ENCODE results near the gene HID1. TPM values are rescaled to one million over a fixed set of nuclear protein-coding genes. Genes with fewer than 3 reads are reported as not detected.
A peak's percentile ranks its signal among the peaks of the same experiment; 100 is the strongest.
"Not testable (repeated sequence)": the region's sequence is repeated elsewhere in the genome, so short reads cannot be mapped to it uniquely, and the experiment has no call there.

Gene HID1
- total RNA-seq, 1 experiment from 2014 or later: 43.8 TPM

DNA sequence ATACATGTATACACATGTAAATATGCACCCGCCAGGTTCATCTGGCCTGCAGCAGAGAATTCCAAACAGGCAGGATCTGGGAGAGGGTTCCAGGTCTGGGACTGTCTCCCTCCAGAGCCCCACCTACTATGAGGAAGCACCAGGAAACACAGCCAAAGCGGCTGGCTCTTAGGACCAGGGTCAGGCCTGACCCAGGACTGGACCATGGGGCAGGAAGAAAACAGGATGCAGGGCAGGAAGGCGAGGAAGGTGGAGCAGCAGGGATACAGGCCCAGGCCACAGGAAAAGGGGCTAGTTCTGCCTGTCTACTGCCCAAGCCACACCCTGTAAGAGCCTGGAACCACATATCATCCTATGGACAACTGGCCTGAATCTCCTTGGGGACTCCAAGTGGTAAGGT is 2.2 kb downstream of the HID1 start (continued):
- TF ChIP-seq SP1 (IDR thresholded peaks at IDR 0.05; ENCODE audit: low read depth): no peak

DNA sequence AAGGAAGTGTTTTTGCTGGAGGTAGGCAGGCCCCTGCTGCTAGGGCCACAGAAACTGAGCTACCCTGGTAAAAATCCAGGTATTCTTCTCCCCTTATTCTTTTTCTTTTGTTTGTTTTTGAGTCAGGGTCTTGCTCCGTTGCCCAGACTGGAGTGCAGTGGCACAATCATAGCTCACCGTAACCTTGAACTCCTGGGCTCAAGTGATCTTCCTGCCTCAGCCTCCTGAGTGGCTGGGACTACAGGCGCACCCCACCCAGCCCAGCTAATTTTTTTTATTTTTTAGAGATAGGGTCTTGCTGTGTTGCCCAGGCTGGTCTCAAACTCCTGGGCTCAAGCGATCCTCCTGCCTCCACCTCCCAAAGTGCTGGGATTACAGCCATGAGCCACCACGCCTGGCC is 3.1 kb downstream of the HID1 start:
- H3K9ac ChIP-seq (ENCODE audit: low read length); H3K4me3 ChIP-seq (replicated peaks in 1 of 2; ENCODE audit: low read depth in 1 of 2, low read length in 2 of 2); H3K79me2 ChIP-seq (ENCODE audit: insufficient read depth, low read length); ATAC-seq; H2AFZ ChIP-seq (ENCODE audit: low read depth, low read length, poor library complexity, severe bottlenecking); BruUV-seq (replicated peaks); H4K20me1 ChIP-seq (ENCODE audit: insufficient read depth); H3K9me3 ChIP-seq (ENCODE audit: control insufficient read depth in 1 of 2, insufficient read depth in 1 of 2, low read depth in 1 of 2, low read length in 2 of 2); H3K36me3 ChIP-seq (ENCODE audit: control insufficient read depth in 1 of 2, insufficient read depth in 2 of 2, low read length in 2 of 2); RAD21 ChIA-PET (ENCODE audit: low non-redundant PET in 1 of 2, low total read pairs in 2 of 2, uncharacterized antibody in 2 of 2, unreplicated experiment in 2 of 2); H3K9me2 ChIP-seq (ENCODE audit: insufficient read depth); H3K27me3 ChIP-seq (ENCODE audit: insufficient read depth, low read length); H3K27ac ChIP-seq (ENCODE audit: low read depth, low read length); H3K4me2 ChIP-seq (ENCODE audit: low read length); intact Hi-C loops (cut with micrococcal nuclease); DNase-seq (ENCODE audit: low read depth, low spot score): not testable (repeated sequence)
- ChIA-PET CTCF (interaction anchor here (4.5 kb wide), 1 partner anchor 8 kb away, joined by 36 read pairs; no protein-coding TSS in a partner anchor), POLR2A (interaction anchor here (1.3 to 1.6 kb wide), 2 partner anchors 8 to 18 kb away, joined by 3 to 4 read pairs; partner anchors contain the start of gene CDR2L)
- peaks cover 39 to 43% of the 10 kb centered on the region in 2 experiments for H3K4me1 ChIP-seq (ENCODE audit: control insufficient read depth in 1 of 2, insufficient read depth in 2 of 2, low read length in 2 of 2)

DNA sequence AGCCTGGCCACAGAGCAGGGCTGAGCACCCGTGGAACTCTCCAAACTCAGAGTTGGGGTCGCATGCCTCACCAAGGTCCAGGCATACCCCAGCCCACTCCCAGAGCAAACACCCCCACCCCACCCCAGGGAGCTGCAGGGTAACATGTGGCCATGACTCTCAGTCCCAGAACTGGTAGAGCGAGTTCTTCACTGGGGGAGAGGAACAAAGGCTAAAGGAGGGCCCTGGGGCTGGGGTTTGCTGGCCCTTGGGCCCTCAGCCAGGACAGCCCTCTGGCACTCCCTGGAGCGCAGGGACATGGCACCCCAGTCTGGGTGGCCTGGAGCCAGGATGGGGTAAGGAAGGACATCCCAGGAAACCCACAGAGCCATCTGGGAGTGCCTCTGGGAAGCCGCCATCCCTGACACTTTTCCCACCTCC is 4.2 kb downstream of the HID1 start:
- H3K27ac ChIP-seq (ENCODE audit: low read depth, low read length): peak overlapping the region; percentile 3; the same call in 1 of the 2 replicates
- no peaks in the 10 kb centered on the region for H3K79me2 ChIP-seq (ENCODE audit: insufficient read depth, low read length)
- ChIA-PET RAD21 (ENCODE audit: low non-redundant PET in 1 of 2, low total read pairs in 2 of 2, uncharacterized antibody in 2 of 2, unreplicated experiment in 2 of 2) (no interaction called here), POLR2A (interaction anchor here (0.6 to 1.3 kb wide), 2 partner anchors 19 to 231 kb away, joined by 3 to 4 read pairs; partner anchors contain the start of gene CDR2L), CTCF (interaction anchor here (0.6 to 4.5 kb wide), 4 partner anchors 7 to 270 kb away, joined by 3 to 36 read pairs (median 6); partner anchors contain the start of gene MRPL58)
- BruUV-seq (replicated peaks): no TSS peak
- no peaks in the 10 kb centered on the region for H3K36me3 ChIP-seq (ENCODE audit: control insufficient read depth in 1 of 2, insufficient read depth in 2 of 2, low read length in 2 of 2)
- H4K20me1 ChIP-seq (ENCODE audit: insufficient read depth): no peaks in the 10 kb centered on the region
- H3K4me1 ChIP-seq (ENCODE audit: control insufficient read depth in 1 of 2, insufficient read depth in 2 of 2, low read length in 2 of 2): peaks cover 39 to 43% of the 10 kb centered on the region in 2 experiments
- TF ChIP-seq, protein P1, sequence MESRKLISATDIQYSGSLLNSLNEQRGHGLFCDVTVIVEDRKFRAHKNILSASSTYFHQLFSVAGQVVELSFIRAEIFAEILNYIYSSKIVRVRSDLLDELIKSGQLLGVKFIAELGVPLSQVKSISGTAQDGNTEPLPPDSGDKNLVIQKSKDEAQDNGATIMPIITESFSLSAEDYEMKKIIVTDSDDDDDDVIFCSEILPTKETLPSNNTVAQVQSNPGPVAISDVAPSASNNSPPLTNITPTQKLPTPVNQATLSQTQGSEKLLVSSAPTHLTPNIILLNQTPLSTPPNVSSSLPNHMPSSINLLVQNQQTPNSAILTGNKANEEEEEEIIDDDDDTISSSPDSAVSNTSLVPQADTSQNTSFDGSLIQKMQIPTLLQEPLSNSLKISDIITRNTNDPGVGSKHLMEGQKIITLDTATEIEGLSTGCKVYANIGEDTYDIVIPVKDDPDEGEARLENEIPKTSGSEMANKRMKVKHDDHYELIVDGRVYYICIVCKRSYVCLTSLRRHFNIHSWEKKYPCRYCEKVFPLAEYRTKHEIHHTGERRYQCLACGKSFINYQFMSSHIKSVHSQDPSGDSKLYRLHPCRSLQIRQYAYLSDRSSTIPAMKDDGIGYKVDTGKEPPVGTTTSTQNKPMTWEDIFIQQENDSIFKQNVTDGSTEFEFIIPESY (IDR thresholded peaks at IDR 0.05; ENCODE audit: extremely low read depth, insufficient replicate concordance, low read length): no peak
- TF ChIP-seq POLR2AphosphoS5 (IDR thresholded peaks at IDR 0.05; ENCODE audit: low read depth, low read length): peak; percentile 23; the same call in 1 of the 2 replicates
- DNase-seq (ENCODE audit: low read depth, low spot score) (no peak), ATAC-seq (peak; percentile 18; the same call in 1 of the 2 replicates)
- no peak overlapping the region for H3K4me3 ChIP-seq (replicated peaks in 1 of 2; ENCODE audit: low read depth in 1 of 2, low read length in 2 of 2)
- H3K4me2 ChIP-seq (ENCODE audit: low read length): peak overlapping the region; percentile 60
- H3K9ac ChIP-seq (ENCODE audit: low read length): peak overlapping the region; percentile 37
- no peaks in the 10 kb centered on the region for H3K9me3 ChIP-seq (ENCODE audit: control insufficient read depth in 1 of 2, insufficient read depth in 1 of 2, low read depth in 1 of 2, low read length in 2 of 2)
- no peaks in the 10 kb centered on the region for H3K27me3 ChIP-seq (ENCODE audit: insufficient read depth, low read length)
- no peaks in the 10 kb centered on the region for H3K9me2 ChIP-seq (ENCODE audit: insufficient read depth)
- no peak overlapping the region for H2AFZ ChIP-seq (ENCODE audit: low read depth, low read length, poor library complexity, severe bottlenecking)
- intact Hi-C loops (cut with micrococcal nuclease): no loop called here
